Small intestine (tissue), 7 donors: Measurements from ENCODE around the gene NR3C1. TPM values are rescaled to one million over a fixed set of nuclear protein-coding genes. Genes with fewer than 3 reads are reported as not detected.
A peak's percentile ranks its signal among the peaks of the same experiment; 100 is the strongest.

Experiments used
- DNase-seq, 2 donors: peaks; one replicate each; pipeline versions ENCODE4 v3.0.0 to v3.0.0-alpha.2; 2013
- FAIRE-seq: peaks from 2 replicates; lab custom pipeline; 2012; peaks lifted over from hg19 to GRCh38; lab: Jason Lieb, UNC
- H3K27ac ChIP-seq, 3 donors: one replicate each; pipeline ENCODE4 v1.5.1; 2013; ENCODE audit warnings: low read length in 2 of 3, mild to moderate bottlenecking in 2 of 3, control low read depth in 1 of 3, inconsistent platforms in 1 of 3, low read depth in 1 of 3, moderate library complexity in 1 of 3
- H3K27me3 ChIP-seq, 3 donors: one replicate each; pipeline ENCODE4 v1.6.1; 2013; ENCODE audit warnings: low read length in 3 of 3, inconsistent platforms in 1 of 3; ENCODE audit not compliant: control insufficient read depth in 3 of 3, insufficient read depth in 3 of 3
- H3K36me3 ChIP-seq, 3 donors: one replicate each; pipeline ENCODE4 v1.6.1; 2013; ENCODE audit warnings: low read length in 3 of 3, inconsistent platforms in 1 of 3, low read depth in 1 of 3, mild to moderate bottlenecking in 1 of 3, moderate library complexity in 1 of 3; ENCODE audit not compliant: control insufficient read depth in 3 of 3, insufficient read depth in 2 of 3
- H3K4me1 ChIP-seq, 3 donors: one replicate each; pipeline ENCODE4 v1.6.1; 2013; ENCODE audit warnings: low read length in 2 of 3, inconsistent platforms in 1 of 3, low read depth in 1 of 3, mild to moderate bottlenecking in 1 of 3, moderate library complexity in 1 of 3; ENCODE audit not compliant: control insufficient read depth in 3 of 3, insufficient read depth in 2 of 3
- H3K4me3 ChIP-seq, 3 donors: one replicate each; pipeline ENCODE4 v1.5.1; 2013; ENCODE audit warnings: low read length in 3 of 3, control low read depth in 1 of 3, inconsistent platforms in 1 of 3, low read depth in 1 of 3, mild to moderate bottlenecking in 1 of 3, moderate library complexity in 1 of 3
- H3K9me3 ChIP-seq, 2 donors: one replicate each; pipeline ENCODE4 v1.6.1; 2013; ENCODE audit warnings: low read depth in 1 of 2, low read length in 1 of 2; ENCODE audit not compliant: control insufficient read depth in 2 of 2, insufficient read depth in 1 of 2
- WGBS, 3 donors: extraction: QIAGEN DNeasy Blood & Tissue Kit; methylation state at CpG; one replicate each; pipeline ENCODE4 v1.1.7; 2013; 5-methylcytosine and 5-hydroxymethylcytosine counted together
- polyA plus RNA-seq, 4 donors: library from polyadenylated mRNA; stranded (reverse) in 3 of 4; unstranded in 1 of 4; fragments of 200-250 nt in 3 of 4; fragments of 120-200 nt in 1 of 4; gene quantifications; one replicate each; pipeline versions ENCODE4 v1.2.1 to v1.2.3, GENCODE V29; 2013
- donor health status: healthy with polysubstance abuse.
- donor health status: control.
- donor health status: control.
- donor health status: Bipolar disorder and iron deficiency.
- donor health status: healthy.

Gene NR3C1
- polyA plus RNA-seq, 4 donors, result 13.7 to 32.2 (median 16.8) TPM

- Histone ChIP-seq H3K4me1 (peaks cover 0 to 6% (median 0%) of the 10 kb centered on the region in 3 donors), H3K4me3 (no peak overlapping the region), H3K9me3 (no peaks in the 10 kb centered on the region), H3K27me3 (peaks cover 0 to 4% (median 0%) of the 10 kb centered on the region in 3 donors), H3K36me3 (no peaks in the 10 kb centered on the region), H3K27ac (no peak overlapping the region)
- WGBS, 3 donors, result 85 to 89% (median 85%) methylated on average over 7 of the region's 7 CpGs
- DNase-seq, result no peak
- no peak for FAIRE-seq
Measured at GRCh38 chr5:143432658-143433239, 29.3 kb upstream of the NR3C1 start.

GRCh38 chr5:143431789-143432188 is 28.3 kb upstream of the NR3C1 start:
- FAIRE-seq, result no peak
- no peak overlapping the region for H3K4me3 ChIP-seq

GRCh38 chr5:143428738-143429420 is 25.4 kb upstream of the NR3C1 start:
- Histone ChIP-seq H3K9me3 (no peaks in the 10 kb centered on the region), H3K36me3 (no peaks in the 10 kb centered on the region), H3K27ac (no peak overlapping the region), H3K4me1 (no peaks in the 10 kb centered on the region), H3K27me3 (peaks cover 0 to 3% (median 0%) of the 10 kb centered on the region in 3 donors), H3K4me3 (no peak overlapping the region)
- no peak for FAIRE-seq
- no peak for DNase-seq
- 71 to 84% (median 84%) methylated on average over 2 of the region's 2 CpGs for WGBS, 3 donors

More at GRCh38 chr5:143431789-143432188, 28.3 kb upstream of the NR3C1 start:
- Histone ChIP-seq H3K27me3 (peaks cover 0 to 4% (median 0%) of the 10 kb centered on the region in 3 donors), H3K27ac (no peak overlapping the region), H3K36me3 (no peaks in the 10 kb centered on the region), H3K9me3 (no peaks in the 10 kb centered on the region), H3K4me1 (peaks cover 0 to 6% (median 0%) of the 10 kb centered on the region in 3 donors)
- 80 to 89% (median 86%) methylated on average over 2 of the region's 2 CpGs for WGBS, 3 donors
- DNase-seq, result no peak

- no peak for FAIRE-seq
- 88 to 100% (median 100%) methylated on average over 1 of the region's 1 CpG for WGBS, 3 donors
- H3K4me1 ChIP-seq, result no peaks in the 10 kb centered on the region
- no peaks in the 10 kb centered on the region for H3K9me3 ChIP-seq
- DNase-seq, result no peak
- H3K36me3 ChIP-seq, result no peaks in the 10 kb centered on the region
- H3K27ac ChIP-seq, result no peak overlapping the region
- H3K27me3 ChIP-seq, result no peaks in the 10 kb centered on the region
- H3K4me3 ChIP-seq, result no peak overlapping the region
Measured at GRCh38 chr5:143428155-143428554, 24.7 kb upstream of the NR3C1 start.

GRCh38 chr5:143427122-143427735 is 23.7 kb upstream of the NR3C1 start:
- H3K9me3 ChIP-seq, result no peaks in the 10 kb centered on the region
- H3K4me1 ChIP-seq, result no peaks in the 10 kb centered on the region
- FAIRE-seq (no peak), DNase-seq (no peak)
- no peaks in the 10 kb centered on the region for H3K27me3 ChIP-seq
- H3K4me3 ChIP-seq, result no peak overlapping the region
- no peaks in the 10 kb centered on the region for H3K36me3 ChIP-seq
- H3K27ac ChIP-seq, result no peak overlapping the region
- 74 to 91% (median 88%) methylated on average over 3 of the region's 3 CpGs for WGBS, 3 donors

GRCh38 chr5:143426437-143426991 is 23.0 kb upstream of the NR3C1 start:
- Histone ChIP-seq H3K9me3 (no peaks in the 10 kb centered on the region), H3K27ac (no peak overlapping the region), H3K27me3 (no peaks in the 10 kb centered on the region), H3K4me3 (no peak overlapping the region), H3K4me1 (no peaks in the 10 kb centered on the region), H3K36me3 (no peaks in the 10 kb centered on the region)
- WGBS, 3 donors, result 75 to 87% (median 79%) methylated on average over 9 of the region's 9 CpGs
- FAIRE-seq (no peak), DNase-seq (no peak)

- no peaks in the 10 kb centered on the region for H3K36me3 ChIP-seq
- FAIRE-seq (no peak), DNase-seq (no peak)
- no peaks in the 10 kb centered on the region for H3K9me3 ChIP-seq
- H3K27ac ChIP-seq, result no peak overlapping the region
- WGBS, 3 donors, result 83 to 86% (median 85%) methylated on average over 3 of the region's 3 CpGs
- no peak overlapping the region for H3K4me3 ChIP-seq
- no peaks in the 10 kb centered on the region for H3K4me1 ChIP-seq
- no peaks in the 10 kb centered on the region for H3K27me3 ChIP-seq
Measured at GRCh38 chr5:143425835-143426234, 22.3 kb upstream of the NR3C1 start.

- no peak overlapping the region for H3K4me3 ChIP-seq
- H3K36me3 ChIP-seq, result no peaks in the 10 kb centered on the region
- peak; percentile 82 to 87 for DNase-seq
- no peak for FAIRE-seq
- 8 to 51% (median 23%) methylated on average over 2 of the region's 2 CpGs for WGBS, 3 donors
- H3K4me1 ChIP-seq, result peaks cover 5 to 16% (median 8%) of the 10 kb centered on the region in 3 donors
- no peaks in the 10 kb centered on the region for H3K9me3 ChIP-seq
- H3K27ac ChIP-seq, result peak overlapping the region in 2 of 3 donors; percentile 22 to 73
- H3K27me3 ChIP-seq, result no peaks in the 10 kb centered on the region
Measured at GRCh38 chr5:143418140-143418866, 14.8 kb upstream of the NR3C1 start.
